OCI-LY7 (cell line): ENCODE data around the gene LRBA. TPM values are rescaled to one million over a fixed set of nuclear protein-coding genes. Genes with fewer than 3 reads are reported as not detected.

ENCODE experiments used
- BruUV-seq: library from RNA; stranded (reverse); fragments of 400-500 nt; replicated peaks from 2 replicates; lab custom pipeline; 2021; lab: Mats Ljungman, UMichigan
- CTCF ChIA-PET: fragments of 300-600 bp; sonication (Branson Sonifier 250); formaldehyde crosslinking; loops from one replicate; lab custom pipeline; 2022; ENCODE audit warnings: antibody characterized with exemption; ENCODE audit not compliant: unreplicated experiment; lab: Charles Lee
- POLR2A ChIA-PET: fragments of 300-600 bp; sonication (Branson Sonifier 250); formaldehyde crosslinking; loops from one replicate; lab custom pipeline; 2022; ENCODE audit warnings: antibody characterized with exemption; lab: Charles Lee
- DNase-seq: peaks from one replicate; pipeline ENCODE4 v3.0.0-alpha.2; 2015; ENCODE audit warnings: low spot score
- H2AFZ ChIP-seq: fragments of 200-600 bp; sonication (generic), shearing (Covaris generic); 2 replicates; pipeline ENCODE4 v1.6.1; 2014; ENCODE audit warnings: mild to moderate bottlenecking, antibody characterized with exemption, low read length, moderate library complexity
- H3K27ac ChIP-seq: fragments of 200-600 bp; sonication (generic); 2 replicates; pipeline ENCODE4 v1.5.1; 2014; ENCODE audit warnings: mixed run types, low read depth, mild to moderate bottlenecking, moderate library complexity, low read length, inconsistent platforms; ENCODE audit not compliant: poor library complexity, severe bottlenecking
- H3K36me3 ChIP-seq: fragments of 200-600 bp; sonication (generic); 2 replicates; pipeline ENCODE4 v1.6.1; 2014; ENCODE audit warnings: mild to moderate bottlenecking, antibody characterized with exemption, low read length, moderate library complexity, mixed read lengths; ENCODE audit not compliant: insufficient read depth
- H3K4me1 ChIP-seq: fragments of 200-600 bp; sonication (generic); 2 replicates; pipeline ENCODE4 v1.5.1; 2014; ENCODE audit warnings: mild to moderate bottlenecking, low read length; ENCODE audit not compliant: insufficient read depth, poor library complexity, severe bottlenecking
- H3K4me2 ChIP-seq: fragments of 200-600 bp; sonication (generic); 2 replicates; pipeline ENCODE4 v1.6.1; 2014; ENCODE audit warnings: mild to moderate bottlenecking, low read length
- H3K4me3 ChIP-seq: fragments of 200-600 bp; sonication (generic); 2 replicates; pipeline ENCODE4 v1.5.1; 2014; ENCODE audit warnings: mild to moderate bottlenecking, low read depth, low read length; ENCODE audit not compliant: poor library complexity, severe bottlenecking
- H3K79me2 ChIP-seq: fragments of 200-600 bp; sonication (generic); 2 replicates; pipeline ENCODE4 v1.6.1; 2016; ENCODE audit warnings: low read depth, mild to moderate bottlenecking, low read length, moderate library complexity, mixed read lengths; ENCODE audit not compliant: insufficient read depth
- H3K9me2 ChIP-seq: fragments of 200-600 bp; sonication (generic); 2 replicates; pipeline ENCODE4 v1.6.1; 2016; ENCODE audit warnings: mild to moderate bottlenecking, low read length, mixed read lengths; ENCODE audit not compliant: insufficient read depth
- H3K9me3 ChIP-seq: fragments of 200-600 bp; sonication (generic); 2 replicates; pipeline ENCODE4 v1.6.1; 2014; ENCODE audit warnings: mild to moderate bottlenecking, mixed run types, low read length, mixed read lengths
- H4K20me1 ChIP-seq: fragments of 200-600 bp; sonication (generic); 2 replicates; pipeline ENCODE4 v1.6.1; 2014; ENCODE audit warnings: mild to moderate bottlenecking, antibody characterized with exemption, low read length, moderate library complexity, mixed read lengths; ENCODE audit not compliant: insufficient read depth
- CTCF ChIP-seq: fragments of 200-600 bp; sonication (generic); conservative IDR thresholded peaks from 2 replicates; pipeline ENCODE4 v1.5.1; 2014; ENCODE audit warnings: mild to moderate bottlenecking, antibody characterized with exemption, low read length, moderate library complexity, mixed read lengths
- EZH2phosphoT487 ChIP-seq: fragments of 200-600 bp; sonication (generic); IDR thresholded peaks from 2 replicates; pipeline ENCODE4 v1.6.1; 2018; ENCODE audit warnings: low read depth, borderline replicate concordance, mild to moderate bottlenecking, mixed run types, antibody characterized with exemption, low read length, moderate library complexity, mixed read lengths
- intact Hi-C: fragments of 100-400 bp; cut with micrococcal nuclease; formaldehyde crosslinking; loops from one replicate; pipeline ENCODE4 v1.10.0; 2022; ENCODE audit not compliant: unreplicated experiment
- total RNA-seq, 2 experiments: library from RNA; depleted of rRNA in 1 of 2; stranded (reverse); fragments of >200 nt in 1 of 2; shearing (Covaris generic) in 1 of 2; gene quantifications; 2 replicates each; pipeline ENCODE4 v1.2.3, GENCODE V29; 2014 to 2022

The LRBA gene
- total RNA-seq, 2 experiments from 2014 or later: 60.4 to 66.7 TPM

DNA sequence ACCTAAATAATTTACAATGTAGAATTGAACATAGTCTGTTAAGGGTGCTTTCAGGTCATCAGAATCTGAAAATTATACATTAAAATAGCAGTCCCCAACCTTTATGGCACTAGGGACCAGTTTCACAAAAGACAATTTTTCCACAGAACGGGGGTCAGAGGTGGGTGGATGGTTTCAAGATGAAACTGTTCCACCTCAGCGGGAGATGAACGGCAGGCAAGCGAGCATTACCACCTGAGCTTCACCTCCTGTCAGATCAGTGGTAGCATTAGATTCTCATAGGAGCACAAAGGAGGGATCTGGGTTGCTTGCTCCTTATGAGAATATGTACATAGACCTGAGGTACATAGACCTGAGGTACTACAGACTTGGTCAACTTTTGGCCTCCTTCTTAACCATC lies 29.0 kb downstream of the LRBA start:
- ChIA-PET POLR2A (no interaction called here), CTCF (no interaction called here)
- DNase-seq: no peak
- Histone ChIP-seq H3K79me2 (peaks cover 42% of the 10 kb centered on the region), H3K4me1 (no peaks in the 10 kb centered on the region), H4K20me1 (no peaks in the 10 kb centered on the region), H3K4me2 (no peak overlapping the region), H3K27ac (no peak overlapping the region), H3K36me3 (peaks cover 10% of the 10 kb centered on the region; the same call in 1 of the 2 replicates), H3K9me2 (no peaks in the 10 kb centered on the region), H2AFZ (no peak overlapping the region), H3K9me3 (no peaks in the 10 kb centered on the region), H3K4me3 (no peak overlapping the region)
- no TSS peak for BruUV-seq
- intact Hi-C loops: no loop called here
- TF ChIP-seq EZH2phosphoT487 (no peak), CTCF (no peak)

GRCh38 chr4:150983851-150984250 lies 31.2 kb downstream of the LRBA start:
- CTCF ChIA-PET: no interaction called here
- Histone ChIP-seq H3K4me2 (no peak overlapping the region), H3K4me3 (no peak overlapping the region), H3K79me2 (peaks cover 50% of the 10 kb centered on the region), H3K9me3 (no peaks in the 10 kb centered on the region), H3K9me2 (no peaks in the 10 kb centered on the region), H3K27ac (no peak overlapping the region), H3K36me3 (no peaks in the 10 kb centered on the region), H4K20me1 (no peaks in the 10 kb centered on the region), H3K4me1 (no peaks in the 10 kb centered on the region), H2AFZ (no peak overlapping the region)
- POLR2A ChIA-PET: interaction anchor here (0.7 to 1.3 kb wide), 2 partner anchors 16 to 23 kb away, joined by 4 to 7 read pairs; no protein-coding TSS in a partner anchor
- no peak for DNase-seq
- TF ChIP-seq CTCF: no peak
- no peak for TF ChIP-seq EZH2phosphoT487
- no TSS peak for BruUV-seq
- intact Hi-C loops: no loop called here

DNA sequence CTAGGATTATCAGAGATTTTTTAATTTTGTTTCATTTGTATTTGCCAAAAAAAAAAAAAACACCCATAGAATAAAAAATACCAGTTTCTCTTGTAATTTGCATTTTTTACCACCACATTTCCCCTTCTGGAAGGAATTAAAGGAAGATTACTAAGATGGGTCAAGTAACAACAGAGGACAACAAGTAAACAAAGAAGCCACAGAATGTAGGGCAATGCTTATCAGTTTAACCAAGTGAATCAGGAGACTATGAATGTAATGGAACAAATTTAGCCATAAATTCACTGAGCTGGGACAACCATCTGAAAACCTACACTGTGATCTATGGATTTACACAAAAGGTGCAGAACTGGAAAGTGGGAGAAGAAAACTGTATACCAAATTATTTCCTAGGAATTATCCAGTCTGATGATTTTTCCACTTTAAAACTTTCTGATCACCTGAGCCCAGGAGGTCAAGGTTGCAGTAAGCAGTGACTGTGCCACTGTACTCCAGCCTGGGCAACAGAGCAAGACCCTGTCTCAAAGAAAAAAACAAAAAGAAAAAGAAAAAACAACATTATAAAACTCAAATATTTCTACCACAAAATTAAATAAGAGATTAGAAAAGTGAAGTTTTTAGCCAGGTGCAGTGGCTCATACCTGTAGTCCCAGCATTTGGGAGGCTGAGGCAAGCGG lies 32.4 kb downstream of the LRBA start:
- Histone ChIP-seq H3K4me3 (no peak overlapping the region), H3K9me3 (no peaks in the 10 kb centered on the region), H4K20me1 (no peaks in the 10 kb centered on the region), H3K27ac (no peak overlapping the region), H3K4me2 (no peak overlapping the region), H3K36me3 (no peaks in the 10 kb centered on the region), H2AFZ (no peak overlapping the region), H3K79me2 (peaks cover 60% of the 10 kb centered on the region), H3K9me2 (no peaks in the 10 kb centered on the region), H3K4me1 (no peaks in the 10 kb centered on the region)
- TF ChIP-seq CTCF (no peak), EZH2phosphoT487 (no peak)
- CTCF ChIA-PET: no interaction called here
- intact Hi-C loops: no loop called here
- BruUV-seq: no TSS peak
- POLR2A ChIA-PET: interaction anchor here (0.6 to 1.3 kb wide), 2 partner anchors 24 to 91 kb away, joined by 3 to 7 read pairs; no protein-coding TSS in a partner anchor
- DNase-seq: no peak
